ENCODE data around the gene LRRC74A.
A peak's percentile ranks its signal among the peaks of the same experiment; 100 is the strongest.

DNA sequence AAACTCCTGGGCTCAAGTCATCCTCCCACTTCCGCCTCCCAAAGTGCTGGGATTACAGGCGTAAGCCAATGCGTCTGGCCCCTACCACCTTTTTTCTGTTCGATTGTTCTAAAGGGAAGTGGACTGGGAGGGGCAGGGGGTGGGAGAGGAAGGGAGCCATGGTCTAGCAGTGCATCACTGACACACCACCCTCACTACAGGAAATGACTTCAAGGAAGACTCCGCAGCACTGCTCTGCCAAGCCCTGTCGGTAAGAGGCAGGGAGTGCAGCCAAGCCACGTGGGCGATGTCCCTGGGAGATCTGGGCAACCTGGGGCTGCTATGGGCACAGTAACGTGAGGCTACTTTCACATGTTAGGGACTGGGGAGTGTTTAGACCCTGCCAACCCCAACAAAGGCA lies 18.0 kb downstream of the LRRC74A start:
- TF ChIP-seq, protein P1, sequence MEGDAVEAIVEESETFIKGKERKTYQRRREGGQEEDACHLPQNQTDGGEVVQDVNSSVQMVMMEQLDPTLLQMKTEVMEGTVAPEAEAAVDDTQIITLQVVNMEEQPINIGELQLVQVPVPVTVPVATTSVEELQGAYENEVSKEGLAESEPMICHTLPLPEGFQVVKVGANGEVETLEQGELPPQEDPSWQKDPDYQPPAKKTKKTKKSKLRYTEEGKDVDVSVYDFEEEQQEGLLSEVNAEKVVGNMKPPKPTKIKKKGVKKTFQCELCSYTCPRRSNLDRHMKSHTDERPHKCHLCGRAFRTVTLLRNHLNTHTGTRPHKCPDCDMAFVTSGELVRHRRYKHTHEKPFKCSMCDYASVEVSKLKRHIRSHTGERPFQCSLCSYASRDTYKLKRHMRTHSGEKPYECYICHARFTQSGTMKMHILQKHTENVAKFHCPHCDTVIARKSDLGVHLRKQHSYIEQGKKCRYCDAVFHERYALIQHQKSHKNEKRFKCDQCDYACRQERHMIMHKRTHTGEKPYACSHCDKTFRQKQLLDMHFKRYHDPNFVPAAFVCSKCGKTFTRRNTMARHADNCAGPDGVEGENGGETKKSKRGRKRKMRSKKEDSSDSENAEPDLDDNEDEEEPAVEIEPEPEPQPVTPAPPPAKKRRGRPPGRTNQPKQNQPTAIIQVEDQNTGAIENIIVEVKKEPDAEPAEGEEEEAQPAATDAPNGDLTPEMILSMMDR (IDR thresholded peaks at IDR 0.05; ENCODE audit: extremely low read depth in 1 of 2, insufficient read depth in 1 of 2, low read depth in 1 of 2, low read length in 2 of 2) = peak; percentile 24 to 46
- no peak for TF ChIP-seq EZH2 (IDR thresholded peaks at IDR 0.05; ENCODE audit: borderline replicate concordance, low read depth, low read length, severe bottlenecking)
- peak; percentile 37 for TF ChIP-seq POLR2AphosphoS5 (IDR thresholded peaks at IDR 0.05; ENCODE audit: insufficient read depth, low read depth, low read length)
- no peak for TF ChIP-seq POLR2A (IDR thresholded peaks at IDR 0.05; ENCODE audit: low read depth, low read length)

All from endothelial cell of umbilical vein (primary cell).